IPS-20b (cell line): Measurements from ENCODE around the gene DOCK4.

Source experiments
- H3K27ac ChIP-seq: one replicate; pipeline ENCODE4 v1.5.1; 2013; ENCODE audit warnings: low read length
- H3K27me3 ChIP-seq: 2 replicates; pipeline ENCODE4 v1.6.1; 2013; ENCODE audit warnings: mild to moderate bottlenecking, low read length, inconsistent platforms; ENCODE audit not compliant: insufficient read depth
- H3K36me3 ChIP-seq: 2 replicates; pipeline ENCODE4 v1.6.1; 2013; ENCODE audit warnings: low read depth, mild to moderate bottlenecking, inconsistent platforms, low read length, moderate library complexity; ENCODE audit not compliant: insufficient read depth
- H3K4me1 ChIP-seq: 2 replicates; pipeline ENCODE4 v1.6.1; 2013; ENCODE audit warnings: mild to moderate bottlenecking, control low read depth, inconsistent platforms, low read length, moderate library complexity; ENCODE audit not compliant: insufficient read depth
- H3K4me3 ChIP-seq: 2 replicates; pipeline ENCODE4 v1.5.1; 2013; ENCODE audit warnings: mild to moderate bottlenecking, low read length, inconsistent platforms
- H3K9ac ChIP-seq: 2 replicates; pipeline ENCODE4 v1.6.1; 2013; ENCODE audit warnings: low read depth, mild to moderate bottlenecking, inconsistent platforms, low read length, moderate library complexity
- H3K9me3 ChIP-seq: 2 replicates; pipeline ENCODE4 v1.6.1; 2013; ENCODE audit warnings: mild to moderate bottlenecking, low read depth, low read length, inconsistent platforms; ENCODE audit not compliant: insufficient read depth

DOCK4 gene

GRCh38 chr7:112110651-112111050 lies 95.5 kb downstream of the DOCK4 start:
- H3K27me3 ChIP-seq, result no peaks in the 10 kb centered on the region
- no peaks in the 10 kb centered on the region for H3K36me3 ChIP-seq
- H3K9me3 ChIP-seq, result no peaks in the 10 kb centered on the region
- H3K27ac ChIP-seq, result no peak overlapping the region
- no peak overlapping the region for H3K4me3 ChIP-seq
- H3K4me1 ChIP-seq, result no peaks in the 10 kb centered on the region
- no peak overlapping the region for H3K9ac ChIP-seq

GRCh38 chr7:112110175-112110574 lies 96.0 kb downstream of the DOCK4 start:
- no peak overlapping the region for H3K4me3 ChIP-seq
- no peaks in the 10 kb centered on the region for H3K36me3 ChIP-seq
- H3K27ac ChIP-seq, result no peak overlapping the region
- no peaks in the 10 kb centered on the region for H3K4me1 ChIP-seq
- H3K9me3 ChIP-seq, result no peaks in the 10 kb centered on the region
- H3K27me3 ChIP-seq, result no peaks in the 10 kb centered on the region
- H3K9ac ChIP-seq, result no peak overlapping the region

DNA sequence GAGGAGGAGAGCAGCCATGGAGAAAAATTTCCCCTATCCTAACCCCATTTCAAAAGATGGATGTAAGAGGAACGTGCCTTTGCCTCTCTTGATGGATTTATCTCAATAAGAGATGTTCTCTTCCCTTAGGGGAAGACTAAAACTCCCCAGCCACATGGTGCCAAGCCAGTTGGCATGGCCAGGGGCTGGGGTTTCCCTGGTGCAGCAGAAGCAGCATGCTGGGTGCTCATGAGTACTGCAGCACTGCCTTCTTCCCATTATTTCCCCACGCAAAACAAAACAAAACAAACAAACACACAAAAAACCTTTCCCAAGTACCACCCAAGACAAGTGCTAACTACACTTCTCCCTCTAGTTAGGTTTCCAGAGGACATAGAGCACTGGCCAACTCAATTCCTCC lies 97.2 kb downstream of the DOCK4 start:
- no peaks in the 10 kb centered on the region for H3K9me3 ChIP-seq
- no peak overlapping the region for H3K27ac ChIP-seq
- no peak overlapping the region for H3K9ac ChIP-seq
- H3K4me3 ChIP-seq, result no peak overlapping the region
- H3K4me1 ChIP-seq, result peaks cover 5% of the 10 kb centered on the region; the same call in 1 of the 2 replicates
- H3K27me3 ChIP-seq, result no peaks in the 10 kb centered on the region
- H3K36me3 ChIP-seq, result no peaks in the 10 kb centered on the region

- Histone ChIP-seq H3K9ac (no peak overlapping the region), H3K36me3 (no peaks in the 10 kb centered on the region), H3K4me3 (no peak overlapping the region), H3K4me1 (peaks cover 12% of the 10 kb centered on the region; the same call in 1 of the 2 replicates), H3K9me3 (no peaks in the 10 kb centered on the region), H3K27ac (no peak overlapping the region), H3K27me3 (no peaks in the 10 kb centered on the region)
Measured at GRCh38 chr7:112105584-112106530, 100.3 kb downstream of the DOCK4 start.

GRCh38 chr7:112104120-112104519 lies 102.1 kb downstream of the DOCK4 start:
- H3K4me3 ChIP-seq, result no peak overlapping the region
- no peaks in the 10 kb centered on the region for H3K36me3 ChIP-seq
- no peaks in the 10 kb centered on the region for H3K9me3 ChIP-seq
- no peaks in the 10 kb centered on the region for H3K27me3 ChIP-seq
- H3K9ac ChIP-seq, result no peak overlapping the region
- peaks cover 12% of the 10 kb centered on the region; the same call in 1 of the 2 replicates for H3K4me1 ChIP-seq
- no peak overlapping the region for H3K27ac ChIP-seq

- Histone ChIP-seq H3K27me3 (no peaks in the 10 kb centered on the region), H3K36me3 (no peaks in the 10 kb centered on the region), H3K9ac (no peak overlapping the region), H3K4me3 (no peak overlapping the region), H3K4me1 (peaks cover 12% of the 10 kb centered on the region; the same call in 1 of the 2 replicates), H3K9me3 (no peaks in the 10 kb centered on the region), H3K27ac (no peak overlapping the region)
Measured at GRCh38 chr7:112103246-112103645, 103.0 kb downstream of the DOCK4 start.

DNA sequence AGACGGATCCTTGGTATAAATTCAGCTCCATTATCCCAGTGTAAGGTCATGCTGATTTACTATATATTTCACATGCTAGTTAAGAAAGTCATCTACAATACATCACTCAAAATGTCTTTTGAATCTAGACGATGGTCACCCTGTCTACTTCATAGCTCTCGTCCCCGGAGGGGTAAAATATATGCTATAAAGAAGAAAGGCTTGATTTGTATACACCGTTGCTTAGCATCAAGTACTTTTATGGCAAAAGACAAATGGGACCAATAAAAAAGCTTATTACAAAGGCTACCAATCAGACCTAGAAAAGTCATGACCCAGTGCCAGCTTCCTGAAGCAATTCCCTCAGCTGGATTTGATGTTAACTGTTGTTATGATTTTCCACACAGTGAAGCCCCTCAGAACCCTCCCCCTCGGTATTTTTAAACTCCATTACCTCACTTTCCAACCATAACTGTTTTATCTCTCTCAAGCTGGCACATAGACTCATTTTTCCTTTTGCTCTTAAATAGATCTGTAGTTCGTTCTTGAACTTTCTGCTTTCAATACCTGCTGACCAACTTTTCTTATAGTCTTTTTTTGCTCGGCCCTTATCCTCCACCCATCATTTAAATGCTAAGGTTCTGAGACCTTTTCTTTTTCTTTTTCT lies 104.9 kb downstream of the DOCK4 start:
- Histone ChIP-seq H3K4me1 (peaks cover 12% of the 10 kb centered on the region; the same call in 1 of the 2 replicates), H3K9ac (no peak overlapping the region), H3K27ac (no peak overlapping the region), H3K4me3 (no peak overlapping the region), H3K9me3 (no peaks in the 10 kb centered on the region), H3K27me3 (no peaks in the 10 kb centered on the region), H3K36me3 (no peaks in the 10 kb centered on the region)

GRCh38 chr7:112097524-112097923 lies 108.7 kb downstream of the DOCK4 start:
- Histone ChIP-seq H3K27ac (no peak overlapping the region), H3K9ac (no peak overlapping the region), H3K36me3 (no peaks in the 10 kb centered on the region), H3K9me3 (no peaks in the 10 kb centered on the region), H3K27me3 (no peaks in the 10 kb centered on the region), H3K4me1 (no peaks in the 10 kb centered on the region), H3K4me3 (no peak overlapping the region)

DNA sequence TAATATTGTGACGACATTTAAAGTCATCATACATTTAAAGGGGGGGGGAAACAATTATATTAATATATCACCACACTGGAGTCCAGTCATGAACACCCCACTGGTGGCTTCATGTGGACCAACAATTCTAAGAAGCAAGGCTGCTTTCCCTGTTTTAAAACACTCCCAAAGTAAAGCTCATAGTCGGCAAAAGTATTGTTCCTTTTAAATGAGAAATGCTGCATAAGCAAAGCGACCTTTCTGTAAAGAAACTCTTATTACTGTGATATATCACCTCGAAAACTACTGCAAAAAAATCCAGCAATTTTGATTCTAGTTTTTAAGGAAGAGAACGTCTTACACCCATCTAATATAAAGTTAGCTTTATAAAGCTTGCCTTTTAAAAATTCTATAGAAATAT lies 112.8 kb downstream of the DOCK4 start:
- Histone ChIP-seq H3K9ac (no peak overlapping the region), H3K27ac (no peak overlapping the region), H3K4me3 (no peak overlapping the region), H3K36me3 (no peaks in the 10 kb centered on the region), H3K9me3 (no peaks in the 10 kb centered on the region), H3K27me3 (no peaks in the 10 kb centered on the region), H3K4me1 (peaks cover 3% of the 10 kb centered on the region; the same call in 1 of the 2 replicates)

DNA sequence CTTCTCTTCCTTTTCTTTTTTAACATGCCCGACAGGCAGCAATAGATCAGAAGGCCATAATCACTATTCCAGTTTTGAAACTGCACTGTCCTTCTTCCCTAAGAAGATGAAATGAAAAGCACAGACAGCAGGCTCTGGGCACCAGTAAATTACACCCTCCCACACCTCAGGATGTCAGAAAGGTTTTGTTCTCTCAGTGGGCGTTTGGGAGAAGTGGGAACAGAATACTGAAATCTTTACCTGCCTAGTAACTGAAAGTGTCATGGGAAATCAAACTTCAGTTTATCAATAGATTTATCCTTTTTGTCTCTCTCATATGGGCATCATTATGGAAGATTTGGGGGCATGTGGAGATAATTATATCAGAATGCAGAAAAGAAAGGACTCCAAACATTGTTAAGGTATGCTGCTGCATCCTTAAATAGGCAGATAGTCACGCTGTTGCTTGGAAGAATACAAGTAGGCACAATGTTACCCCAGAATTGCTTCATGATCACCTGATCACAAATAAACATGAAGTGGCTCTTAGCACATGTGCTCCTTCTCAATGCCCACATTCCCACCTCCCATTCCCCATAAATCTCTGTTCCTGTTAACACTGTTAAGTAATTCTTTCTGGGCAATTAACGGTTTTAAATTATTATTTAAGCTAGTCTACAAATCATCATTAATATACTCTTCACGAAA lies 113.3 kb downstream of the DOCK4 start:
- H3K27ac ChIP-seq, result no peak overlapping the region
- H3K4me1 ChIP-seq, result peaks cover 3% of the 10 kb centered on the region; the same call in 1 of the 2 replicates
- H3K27me3 ChIP-seq, result no peaks in the 10 kb centered on the region
- H3K36me3 ChIP-seq, result no peaks in the 10 kb centered on the region
- H3K9ac ChIP-seq, result no peak overlapping the region
- no peak overlapping the region for H3K4me3 ChIP-seq
- no peaks in the 10 kb centered on the region for H3K9me3 ChIP-seq

- Histone ChIP-seq H3K9ac (no peak overlapping the region), H3K27ac (no peak overlapping the region)
Measured at GRCh38 chr7:112092306-112092705, 113.9 kb downstream of the DOCK4 start.

More at GRCh38 chr7:112092306-112092705, 113.9 kb downstream of the DOCK4 start:
- H3K9me3 ChIP-seq, result no peaks in the 10 kb centered on the region
- H3K4me1 ChIP-seq, result peaks cover 3% of the 10 kb centered on the region; the same call in 1 of the 2 replicates
- H3K27me3 ChIP-seq, result no peaks in the 10 kb centered on the region
- no peak overlapping the region for H3K4me3 ChIP-seq
- H3K36me3 ChIP-seq, result no peaks in the 10 kb centered on the region
